GM12801 (cell line): ENCODE data around the gene TSGA10.

Experiments
- TF ChIP-seq, protein P1 (sequence below): IDR thresholded peaks from one replicate; pipeline ENCODE4 v1.5.1; 2011; ENCODE audit warnings: control low read depth; ENCODE audit not compliant: insufficient read length; ENCODE audit errors: extremely low read depth

Gene TSGA10

DNA sequence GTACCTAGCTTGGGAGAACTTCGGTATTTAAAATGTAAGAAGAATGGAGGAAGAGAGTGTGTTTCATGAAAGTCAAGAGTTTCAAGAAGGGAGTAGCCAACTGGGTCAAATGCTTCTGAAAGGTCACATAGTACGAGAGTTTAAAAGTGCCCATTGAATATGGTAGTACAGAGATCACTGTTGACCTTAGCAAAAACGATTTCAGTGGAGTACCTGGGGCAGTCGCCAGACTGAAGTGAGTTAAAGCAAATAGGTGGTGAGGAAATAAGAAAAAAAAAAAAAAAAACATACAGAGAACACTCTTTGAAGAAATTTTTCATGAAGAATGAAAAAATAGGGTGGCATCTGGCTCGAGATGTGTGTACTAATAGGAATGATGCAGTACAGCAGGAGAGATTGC, 11.5 kb upstream of the TSGA10 start:
- TF ChIP-seq, protein P1, sequence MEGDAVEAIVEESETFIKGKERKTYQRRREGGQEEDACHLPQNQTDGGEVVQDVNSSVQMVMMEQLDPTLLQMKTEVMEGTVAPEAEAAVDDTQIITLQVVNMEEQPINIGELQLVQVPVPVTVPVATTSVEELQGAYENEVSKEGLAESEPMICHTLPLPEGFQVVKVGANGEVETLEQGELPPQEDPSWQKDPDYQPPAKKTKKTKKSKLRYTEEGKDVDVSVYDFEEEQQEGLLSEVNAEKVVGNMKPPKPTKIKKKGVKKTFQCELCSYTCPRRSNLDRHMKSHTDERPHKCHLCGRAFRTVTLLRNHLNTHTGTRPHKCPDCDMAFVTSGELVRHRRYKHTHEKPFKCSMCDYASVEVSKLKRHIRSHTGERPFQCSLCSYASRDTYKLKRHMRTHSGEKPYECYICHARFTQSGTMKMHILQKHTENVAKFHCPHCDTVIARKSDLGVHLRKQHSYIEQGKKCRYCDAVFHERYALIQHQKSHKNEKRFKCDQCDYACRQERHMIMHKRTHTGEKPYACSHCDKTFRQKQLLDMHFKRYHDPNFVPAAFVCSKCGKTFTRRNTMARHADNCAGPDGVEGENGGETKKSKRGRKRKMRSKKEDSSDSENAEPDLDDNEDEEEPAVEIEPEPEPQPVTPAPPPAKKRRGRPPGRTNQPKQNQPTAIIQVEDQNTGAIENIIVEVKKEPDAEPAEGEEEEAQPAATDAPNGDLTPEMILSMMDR: no peak

DNA sequence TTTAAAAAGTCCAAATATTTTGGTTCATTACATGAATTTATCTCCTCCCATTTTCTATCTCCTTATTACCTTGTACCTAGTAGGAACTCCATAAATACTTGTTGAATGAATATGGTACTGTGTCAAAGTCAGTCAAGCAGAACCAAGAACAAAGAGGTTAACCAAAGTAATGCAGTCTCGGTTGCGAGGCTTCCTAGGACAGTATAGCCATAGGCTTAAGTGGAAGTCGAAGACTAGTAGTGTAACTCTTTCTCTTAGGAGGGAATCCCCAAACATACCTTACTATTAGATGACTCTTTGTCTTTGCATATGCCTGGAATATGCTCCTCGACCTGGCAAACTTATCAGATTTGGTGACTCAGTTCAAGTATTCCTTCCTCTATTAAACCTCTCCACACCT, 4.9 kb upstream of the TSGA10 start:
- TF ChIP-seq, protein P1: no peak

DNA sequence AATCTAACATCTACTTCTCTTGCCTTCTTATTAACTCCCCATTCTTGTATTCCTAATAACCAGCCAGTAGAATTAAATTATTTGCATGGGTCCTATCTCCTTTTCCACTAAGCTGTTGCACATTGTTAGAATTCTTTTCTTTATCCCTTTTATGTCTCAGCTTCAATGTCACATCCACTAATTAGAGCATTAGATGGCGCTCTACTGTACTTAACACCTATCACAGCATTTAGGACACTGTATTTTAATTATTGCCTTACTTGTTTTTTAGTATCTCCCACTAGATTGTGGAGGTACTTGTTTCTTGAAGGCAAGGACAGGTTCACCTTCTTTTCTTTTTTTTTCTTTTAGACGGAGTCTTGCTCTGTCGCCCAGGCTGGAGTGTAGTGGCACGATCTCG, 3.9 kb upstream of the TSGA10 start:
- TF ChIP-seq, protein P1: no peak

DNA sequence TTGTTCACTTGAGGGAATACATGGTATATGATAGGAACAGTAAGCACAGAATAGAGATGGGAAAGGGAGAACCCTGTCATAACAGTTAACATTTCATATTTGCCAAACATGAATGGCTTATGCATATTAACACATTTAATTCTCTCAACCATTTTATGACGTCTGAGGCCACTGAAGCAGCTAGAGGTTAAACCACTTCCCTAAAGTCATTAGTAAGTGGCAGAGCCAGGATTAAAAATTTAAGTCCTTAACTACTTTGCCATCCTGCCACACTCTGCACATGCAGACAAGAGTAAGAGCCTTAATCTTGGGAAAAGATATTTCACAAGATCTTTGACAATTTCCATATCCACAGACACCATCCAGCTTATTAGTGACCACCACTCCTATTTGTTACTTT, 2.1 kb upstream of the TSGA10 start:
- TF ChIP-seq, protein P1: no peak

DNA sequence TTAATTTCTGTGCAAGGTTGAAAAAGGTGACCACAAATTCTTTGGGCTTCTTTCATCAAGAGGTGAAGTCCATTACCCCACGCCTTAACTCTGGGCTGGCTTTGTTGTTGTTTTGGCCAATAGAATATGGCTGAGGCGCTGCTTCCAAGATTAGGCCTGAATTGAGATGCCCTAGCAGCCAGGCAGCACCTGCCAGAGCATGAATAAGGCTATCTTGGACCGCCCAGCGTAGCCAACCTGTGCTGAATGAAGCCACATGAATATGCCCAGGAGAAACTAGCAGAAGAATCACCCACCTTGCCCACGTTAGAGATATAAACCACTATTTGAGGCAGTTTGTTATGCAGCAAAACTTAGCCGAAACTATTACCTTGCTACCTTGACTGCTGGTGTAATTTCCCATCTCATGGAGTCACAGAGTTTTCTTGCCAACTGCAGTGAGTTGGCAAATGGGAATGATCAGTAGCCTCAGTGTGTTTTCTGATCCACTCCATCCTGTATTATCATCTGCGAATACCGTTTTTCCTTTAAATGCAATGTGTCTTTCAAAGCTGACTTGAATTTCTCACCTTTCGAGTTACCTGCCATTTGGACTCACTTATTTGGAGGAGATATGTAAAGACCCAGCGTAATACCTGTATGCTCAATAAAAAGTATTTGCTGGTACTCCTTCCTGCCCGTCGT, 679 bp downstream of the TSGA10 start:
- TF ChIP-seq, protein P1: no peak

DNA sequence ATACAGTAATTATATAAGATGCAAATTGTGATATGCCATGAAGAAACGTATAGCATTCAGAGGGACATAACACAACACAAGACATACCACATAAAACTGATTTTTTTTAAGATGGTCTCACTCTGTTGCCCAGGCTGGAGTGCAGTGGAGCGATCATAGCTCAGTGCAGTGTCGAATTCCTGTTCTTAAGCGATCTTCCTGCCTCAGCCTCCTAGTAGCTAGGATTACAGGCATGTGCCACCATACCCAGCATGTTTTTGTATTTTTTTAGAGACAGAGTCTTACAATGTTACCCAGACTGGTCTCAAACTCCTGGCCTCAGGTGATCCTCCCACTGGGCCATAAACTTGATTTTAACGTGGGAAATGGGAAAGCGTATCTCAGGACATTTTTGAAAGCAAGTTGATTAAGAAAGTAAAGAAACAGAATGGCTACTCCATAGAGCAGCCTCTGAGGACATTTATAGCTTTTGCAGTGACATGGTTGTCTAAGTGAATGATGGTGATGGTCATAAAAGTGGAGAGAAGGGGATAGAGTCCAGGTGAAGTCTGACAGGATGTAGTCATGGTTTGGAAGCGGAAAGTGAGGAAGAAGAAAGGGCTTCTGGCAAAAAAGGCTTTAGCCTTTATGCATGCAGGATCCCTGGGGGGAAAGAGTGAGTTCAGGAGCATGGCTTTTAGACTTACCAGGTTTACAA, 2.4 kb downstream of the TSGA10 start:
- TF ChIP-seq, protein P1: no peak

DNA sequence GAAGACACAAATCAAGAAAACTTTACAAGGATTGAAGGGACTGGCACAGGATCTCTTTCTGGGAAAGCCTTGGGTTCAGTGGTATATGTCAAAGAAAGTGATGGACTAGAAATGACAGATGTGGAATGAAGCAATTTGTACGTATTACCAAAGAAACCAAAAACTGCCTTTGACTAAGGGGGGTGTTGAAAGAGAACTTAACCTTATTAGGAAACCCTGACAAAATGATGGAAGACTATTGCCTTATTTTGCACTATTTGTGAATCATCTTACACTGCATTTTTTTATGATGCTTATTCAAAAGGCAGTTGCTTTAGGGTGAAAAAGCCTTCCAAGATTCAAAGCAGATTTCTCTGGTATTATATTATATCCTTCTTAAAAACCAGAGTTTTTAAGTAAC, 4.0 kb downstream of the TSGA10 start:
- TF ChIP-seq, protein P1: no peak
